GM21825 (cell line): ENCODE measurements around the gene TPD52L1.
"Not testable (repeated sequence)": the region's sequence is repeated elsewhere in the genome, so short reads cannot be mapped to it uniquely, and the experiment has no call there.

Source experiments
- ATAC-seq: cut with Tn5 transposase; IDR thresholded peaks from one replicate; pipeline ENCODE4 v1.9.1; 2021; ENCODE audit warnings: mild to moderate bottlenecking, moderate library complexity; ENCODE audit not compliant: unreplicated experiment

The TPD52L1 gene

DNA sequence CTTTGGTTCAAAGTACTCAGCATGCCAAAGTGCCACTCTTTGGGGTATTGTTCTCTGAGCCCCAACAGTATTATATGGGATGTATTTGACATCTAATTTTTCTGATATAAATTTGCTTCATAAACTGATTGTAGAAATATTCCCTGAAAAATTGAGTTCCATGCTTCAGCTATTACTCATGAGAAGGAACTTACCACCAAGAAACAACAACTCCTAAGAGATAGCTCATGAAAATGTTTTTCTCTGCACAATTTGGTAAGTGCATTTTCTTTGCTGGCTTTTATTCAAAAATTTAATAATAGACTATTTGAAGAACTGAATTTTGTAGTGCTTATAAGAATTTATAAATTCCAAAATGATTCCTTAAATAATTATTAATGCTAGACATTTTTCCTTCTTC is 12.8 kb upstream of the TPD52L1 start:
- ATAC-seq, result no peak

DNA sequence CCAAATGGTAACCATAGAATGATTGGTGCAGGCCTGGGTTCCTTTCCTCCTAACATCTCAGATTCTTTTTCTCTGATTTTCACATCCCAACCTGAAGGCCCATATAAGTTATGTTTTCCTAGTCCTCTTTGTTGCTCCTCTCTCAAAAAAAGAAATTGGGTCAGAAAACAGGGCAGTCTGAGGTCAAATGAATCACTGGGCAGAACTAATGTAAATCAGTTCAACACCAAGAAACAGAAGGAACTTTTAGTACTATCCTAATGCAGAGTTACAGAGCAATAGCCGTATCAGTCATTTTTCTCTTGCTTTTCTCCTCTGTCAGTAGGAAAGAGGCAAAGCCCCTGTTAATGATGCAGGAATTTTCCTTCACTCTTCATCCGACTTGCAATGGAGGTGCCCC is 11.0 kb upstream of the TPD52L1 start:
- no peak for ATAC-seq

DNA sequence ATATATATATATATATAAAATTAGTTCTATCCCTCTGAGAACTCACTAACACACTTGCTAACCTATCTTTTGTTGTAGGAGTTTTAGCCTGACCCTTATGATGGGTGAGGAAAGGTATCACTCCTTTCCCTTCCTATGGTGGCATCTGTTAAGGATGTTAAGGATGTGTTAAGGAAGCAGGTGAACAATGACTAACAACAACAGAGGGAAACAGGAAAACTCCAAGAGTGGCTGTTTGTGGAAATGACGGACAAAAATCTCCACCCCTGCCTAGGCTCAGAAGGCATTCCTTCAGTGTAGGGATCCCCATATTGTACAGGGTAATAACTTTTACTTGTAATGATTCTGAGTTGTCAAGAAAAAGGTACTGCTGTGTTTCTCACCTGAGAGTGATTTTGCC is 8.8 kb upstream of the TPD52L1 start:
- ATAC-seq, result no peak

- ATAC-seq, result no peak
Observed at GRCh38 chr6:125149256-125150144, 4.1 kb upstream of the TPD52L1 start.

GRCh38 chr6:125151700-125152099 is 1.9 kb upstream of the TPD52L1 start:
- ATAC-seq, result no peak

- no peak for ATAC-seq
Observed at GRCh38 chr6:125154118-125154760, 666 bp downstream of the TPD52L1 start.

DNA sequence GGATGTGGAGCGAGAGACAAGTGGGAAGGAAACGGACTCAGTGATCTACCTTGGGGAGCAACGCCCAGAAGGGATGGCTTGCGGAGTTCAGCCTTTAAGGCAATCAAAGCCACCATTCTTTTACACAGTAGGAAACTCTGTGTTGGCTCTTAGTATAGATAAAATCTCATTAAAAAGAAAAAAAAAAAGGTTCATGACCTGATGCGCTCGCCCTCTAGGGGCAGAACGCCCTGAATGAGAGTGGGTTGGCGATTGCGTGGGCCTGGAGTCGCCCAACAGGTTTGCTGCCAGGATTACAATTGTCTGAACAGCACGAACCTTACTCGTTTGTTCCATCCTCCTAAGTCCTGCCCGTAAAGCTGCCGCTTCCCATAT is 1.2 kb downstream of the TPD52L1 start:
- ATAC-seq, result no peak

GRCh38 chr6:125155344-125155743 is 1.8 kb downstream of the TPD52L1 start:
- ATAC-seq, result no peak

DNA sequence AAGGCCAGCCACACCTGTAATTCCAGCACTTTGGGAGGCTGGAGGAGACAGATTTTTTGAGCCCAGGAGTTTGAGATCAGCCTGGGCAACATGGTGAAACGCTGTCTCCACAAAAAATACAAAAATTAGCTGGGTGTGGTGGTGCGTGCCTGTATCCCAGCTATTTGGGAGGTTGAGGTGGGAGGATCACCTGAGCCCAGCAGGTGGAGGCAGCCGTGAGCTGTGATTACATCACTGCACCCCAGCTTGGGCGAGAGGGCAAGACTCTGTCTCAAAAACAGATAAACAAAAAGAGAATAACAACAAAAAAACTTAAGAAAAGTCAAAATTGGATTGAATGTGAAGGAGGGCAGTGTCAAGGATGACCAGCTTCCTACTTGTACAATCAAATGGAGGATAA is 2.9 kb downstream of the TPD52L1 start:
- ATAC-seq, result no peak

- ATAC-seq, result no peak
Observed at GRCh38 chr6:125157280-125157679, 3.7 kb downstream of the TPD52L1 start.

GRCh38 chr6:125157725-125158124 is 4.2 kb downstream of the TPD52L1 start:
- ATAC-seq, result no peak

DNA sequence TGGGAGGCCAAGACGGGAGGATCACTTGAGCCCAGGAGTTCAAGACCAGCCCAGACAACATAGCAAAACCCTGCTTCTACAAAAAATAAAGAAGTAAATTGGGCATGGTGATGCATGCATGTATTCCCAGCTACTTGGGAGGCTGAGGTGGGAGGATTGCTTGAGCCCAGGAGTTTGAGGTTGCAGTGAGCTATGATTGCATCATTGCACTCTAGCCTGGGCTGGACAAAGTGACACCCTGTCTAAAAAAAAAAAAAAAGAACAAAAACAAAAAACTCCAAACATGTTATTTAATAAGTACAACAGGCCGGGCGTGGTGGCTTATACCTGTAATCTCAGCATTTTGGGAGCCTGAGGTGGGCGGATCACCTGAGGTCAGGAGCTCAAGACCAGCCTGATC is 9.8 kb downstream of the TPD52L1 start:
- not testable (repeated sequence) for ATAC-seq

DNA sequence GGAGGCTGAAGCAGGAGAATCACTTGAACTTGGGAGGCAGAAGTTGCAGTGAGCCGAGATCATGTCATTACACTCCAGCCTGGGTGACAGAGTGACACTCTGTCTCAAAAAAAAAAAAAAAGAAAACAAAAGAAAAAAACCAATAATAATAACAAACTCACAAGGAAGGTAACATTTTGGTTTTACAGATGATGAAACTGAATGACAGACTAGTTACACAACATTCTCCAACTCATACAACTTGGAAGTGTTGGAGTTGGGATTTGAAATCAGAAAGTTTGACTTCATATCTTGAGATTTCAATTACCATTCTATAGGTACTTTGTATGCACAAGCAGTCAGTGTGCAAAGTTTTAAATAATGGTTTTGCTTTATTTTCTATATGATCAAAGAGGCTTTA is 10.2 kb downstream of the TPD52L1 start:
- no peak for ATAC-seq

- ATAC-seq, result no peak
Observed at GRCh38 chr6:125164696-125165095, 11.1 kb downstream of the TPD52L1 start.

DNA sequence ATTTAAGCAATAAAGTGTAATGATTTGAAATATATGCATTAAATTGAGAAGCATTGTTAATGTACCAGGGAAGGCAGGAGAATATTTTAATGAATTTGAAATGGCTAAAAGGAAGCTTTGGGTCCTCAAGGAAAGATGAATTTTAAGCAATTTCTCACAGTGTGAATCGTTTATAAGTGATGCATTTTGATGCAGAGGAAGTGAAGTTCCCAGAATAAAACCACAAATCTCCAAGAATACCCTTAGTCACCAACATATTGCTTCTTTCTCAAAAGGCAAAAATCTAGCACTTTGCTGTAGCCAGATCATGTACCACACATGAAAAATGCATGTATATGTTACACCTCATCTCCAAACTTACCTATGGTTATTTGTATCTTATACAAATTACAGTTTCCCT is 11.7 kb downstream of the TPD52L1 start:
- no peak for ATAC-seq

DNA sequence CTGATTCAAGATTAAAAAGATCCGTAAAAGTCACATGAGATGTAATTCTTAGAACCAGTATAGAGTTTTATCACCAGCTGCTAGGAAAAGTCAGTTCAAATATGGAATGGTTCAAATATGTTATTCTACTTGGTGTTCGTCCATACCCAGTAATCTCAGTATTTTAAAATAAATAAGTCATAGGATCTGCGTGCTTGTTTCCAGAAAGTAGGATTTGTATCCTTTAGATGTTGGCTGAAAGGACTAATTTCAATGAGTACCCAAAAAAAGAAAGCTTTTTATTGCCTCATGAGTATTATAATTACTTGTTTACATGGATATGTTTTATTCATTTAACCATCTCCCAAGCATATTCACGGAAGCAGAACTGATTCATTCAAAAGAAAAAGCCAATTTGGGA is 12.2 kb downstream of the TPD52L1 start:
- ATAC-seq, result no peak

- no peak for ATAC-seq
Observed at GRCh38 chr6:125166711-125167110, 13.1 kb downstream of the TPD52L1 start.

DNA sequence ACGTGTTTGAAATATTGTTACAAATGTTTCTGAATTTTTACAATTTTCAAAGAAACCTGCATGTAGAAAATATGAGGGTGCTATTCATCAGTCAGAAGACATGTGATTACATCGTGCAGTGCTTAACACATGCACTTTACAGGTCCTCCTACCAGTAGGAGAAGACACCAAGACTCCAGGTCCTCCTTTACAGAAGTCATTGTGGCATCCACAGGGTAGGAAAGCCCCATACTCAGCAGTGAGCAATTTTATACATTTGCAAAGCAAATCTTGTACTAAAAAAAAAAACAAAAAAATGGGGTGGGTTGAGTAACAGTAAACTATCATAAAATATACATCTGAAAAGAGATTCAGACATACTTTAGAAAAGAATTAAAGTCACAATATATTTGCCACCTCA is 14.0 kb downstream of the TPD52L1 start:
- ATAC-seq, result no peak

GRCh38 chr6:125169058-125169457 is 15.5 kb downstream of the TPD52L1 start:
- ATAC-seq, result no peak

- no peak for ATAC-seq
Observed at GRCh38 chr6:125169522-125169921, 15.9 kb downstream of the TPD52L1 start.

DNA sequence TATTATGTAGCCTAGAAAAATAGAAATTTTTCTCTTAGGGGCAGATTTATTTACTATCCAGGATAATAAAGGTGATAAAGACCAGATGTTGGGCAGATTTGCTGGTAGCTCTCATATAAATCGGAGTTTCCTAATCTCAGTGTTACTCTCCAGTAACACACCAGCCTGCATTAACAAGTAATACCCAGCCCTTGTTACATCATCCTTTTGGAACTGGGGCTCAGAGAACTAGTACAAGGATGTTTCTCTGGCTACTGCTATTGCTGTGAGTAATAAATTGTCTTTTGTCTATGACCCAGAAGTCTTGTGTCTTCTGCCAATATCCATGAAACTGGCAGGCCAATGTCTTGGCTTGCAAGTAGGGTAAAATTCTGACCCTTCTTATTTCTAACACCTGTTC is 16.8 kb downstream of the TPD52L1 start:
- ATAC-seq, result no peak

DNA sequence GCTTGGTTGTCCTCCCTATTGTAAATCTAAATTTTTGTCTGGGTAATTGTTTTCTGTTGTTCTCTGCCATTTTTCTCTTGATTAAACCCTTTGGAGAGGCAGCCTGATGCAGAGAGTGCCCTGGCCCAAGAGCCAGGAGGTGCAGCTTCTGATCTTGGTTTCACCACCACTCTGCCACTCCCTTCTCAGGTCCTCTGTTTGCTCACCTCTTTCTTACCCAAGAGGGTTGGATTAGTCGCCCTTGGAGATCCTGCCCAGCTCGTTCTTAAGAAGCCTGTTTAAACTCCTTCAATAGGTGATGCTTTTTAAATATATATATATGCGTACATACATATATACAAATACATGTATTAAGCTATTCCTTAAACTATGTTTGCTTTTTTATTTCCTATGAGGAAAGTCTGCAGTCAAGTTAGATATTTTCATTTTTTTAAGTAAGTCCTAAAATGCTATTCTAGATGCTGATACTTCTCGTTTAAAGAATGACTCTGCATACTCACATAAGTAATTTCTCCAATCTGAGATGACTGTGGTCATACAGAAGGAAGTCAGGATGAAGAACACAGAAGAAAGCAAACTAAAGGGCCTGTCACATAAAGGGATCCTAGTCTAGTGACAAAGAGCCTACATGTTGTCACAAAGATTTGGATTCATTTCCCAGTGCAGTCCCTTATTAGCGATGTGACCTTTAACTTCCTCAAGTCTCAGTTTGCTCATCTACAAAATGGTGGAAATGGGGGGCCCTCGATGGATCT is 19.9 kb downstream of the TPD52L1 start:
- no peak for ATAC-seq
